Measurements from ENCODE around the gene UCN2. TPM values are rescaled to one million over a fixed set of nuclear protein-coding genes. Genes with fewer than 3 reads are reported as not detected.

The UCN2 gene
- total RNA-seq, 2 donors from 2014 or later = not detected

Other genes starting within 250 kb of the UCN2 start
- not detected for gene SPINK8, start 230.1 kb downstream of the UCN2 start, total RNA-seq
- not detected for gene FBXW12, start 191.6 kb downstream of the UCN2 start, total RNA-seq
- gene PLXNB1, start 133.7 kb downstream of the UCN2 start, total RNA-seq = 1 to 10 TPM; 2.4 to 4.1 TPM
- 1 to 10 TPM; 4.1 TPM for gene CCDC51, start 123.7 kb downstream of the UCN2 start, total RNA-seq
- gene TMA7, start 123.5 kb downstream of the UCN2 start, total RNA-seq = 100 to 1,000 TPM; 226 to 233 TPM
- gene ATRIP, start 117.0 kb downstream of the UCN2 start, total RNA-seq = 1 to 10 TPM; 7.6 to 9.3 TPM
- gene SHISA5, start 59.6 kb downstream of the UCN2 start, total RNA-seq = 100 to 1,000 TPM; 148 to 188 TPM
- 1 to 10 TPM; 1.6 to 3.3 TPM for gene PFKFB4, start 7.0 kb downstream of the UCN2 start, total RNA-seq
- gene COL7A1, start 31.5 kb upstream of the UCN2 start, total RNA-seq = under 1 TPM; 0.73 to 0.94 TPM
- gene UQCRC1, start 45.9 kb upstream of the UCN2 start, total RNA-seq = 10 to 100 TPM; 86.1 to 92.1 TPM
- gene TMEM89, start 58.0 kb upstream of the UCN2 start, total RNA-seq = under 1 TPM in 1 of 2 donors, not detected in 1; 0.55 TPM
- gene SLC26A6, start 71.7 kb upstream of the UCN2 start, total RNA-seq = 10 to 100 TPM; 16.4 to 22.1 TPM
- 1 to 10 TPM; 6.0 to 6.9 TPM for gene CELSR3, start 99.1 kb upstream of the UCN2 start, total RNA-seq
- 10 to 100 TPM; 14.6 to 17.2 TPM for gene NCKIPSD, start 122.1 kb upstream of the UCN2 start, total RNA-seq
- gene IP6K2, start 153.4 kb upstream of the UCN2 start, total RNA-seq = 100 to 1,000 TPM in 1 of 2 donors, 10 to 100 TPM in 1; 93.7 to 116 TPM